Endodermal cell (in vitro differentiated cells): ENCODE results near the gene KCND2. TPM values are rescaled to one million over a fixed set of nuclear protein-coding genes. Genes with fewer than 3 reads are reported as not detected.

Experiments used
- DNase-seq: peaks from one replicate; pipeline ENCODE4 v3.0.0-alpha.2; 2017
- H3K27ac ChIP-seq: 2 replicates; pipeline ENCODE4 v1.5.1; 2013; ENCODE audit warnings: mild to moderate bottlenecking, low read depth, low read length, moderate library complexity
- H3K27me3 ChIP-seq: 2 replicates; pipeline ENCODE4 v1.6.1; 2013; ENCODE audit warnings: mild to moderate bottlenecking, low read length, moderate library complexity; ENCODE audit not compliant: insufficient read depth, control insufficient read depth, poor library complexity, severe bottlenecking
- H3K36me3 ChIP-seq: 2 replicates; pipeline ENCODE4 v1.7.0; 2013; ENCODE audit warnings: mild to moderate bottlenecking, low read length, moderate library complexity; ENCODE audit not compliant: control insufficient read depth, insufficient read depth
- H3K4me1 ChIP-seq: one replicate; pipeline ENCODE4 v1.7.0; 2013; ENCODE audit warnings: low read length; ENCODE audit not compliant: control insufficient read depth, insufficient read depth
- H3K4me3 ChIP-seq: 2 replicates; pipeline ENCODE4 v1.5.1; 2013; ENCODE audit warnings: mild to moderate bottlenecking, low read length, moderate library complexity
- H3K9ac ChIP-seq: 2 replicates; pipeline ENCODE4 v1.6.1; 2013; ENCODE audit warnings: mild to moderate bottlenecking, low read length, moderate library complexity; ENCODE audit not compliant: poor library complexity, severe bottlenecking; ENCODE audit errors: extremely low read depth
- H3K9me3 ChIP-seq: 2 replicates; pipeline ENCODE4 v1.6.1; 2013; ENCODE audit warnings: mild to moderate bottlenecking, low read length, moderate library complexity; ENCODE audit not compliant: control insufficient read depth
- H3K27ac Mint-ChIP-seq: 2 replicates; pipeline ENCODE4 v1.8.0; 2020; ENCODE audit warnings: mixed read lengths
- H3K27me3 Mint-ChIP-seq: 2 replicates; pipeline ENCODE4 v1.8.0; 2021; ENCODE audit warnings: mild to moderate bottlenecking, mixed read lengths; ENCODE audit not compliant: insufficient read depth
- H3K36me3 Mint-ChIP-seq: 2 replicates; pipeline ENCODE4 v1.8.0; 2020; ENCODE audit warnings: low read depth, mixed read lengths
- H3K4me1 Mint-ChIP-seq: 2 replicates; pipeline ENCODE4 v1.8.0; 2020; ENCODE audit warnings: mixed read lengths
- H3K4me3 Mint-ChIP-seq: 2 replicates; pipeline ENCODE4 v1.8.0; 2020; ENCODE audit warnings: mild to moderate bottlenecking, moderate library complexity, mixed read lengths
- H3K9me3 Mint-ChIP-seq: 2 replicates; pipeline ENCODE4 v1.8.0; 2020; ENCODE audit warnings: mild to moderate bottlenecking, mixed read lengths
- WGBS, 2 experiments: methylation state at CpG; one replicate each; pipeline versions ENCODE4 v1.1.5 to v1.1.7; 2013; ENCODE audit warnings: missing lambda C conversion rate in 2 of 2, mixed read lengths in 1 of 2; ENCODE audit not compliant: insufficient coverage in 1 of 2, insufficient read length in 1 of 2; 5-methylcytosine and 5-hydroxymethylcytosine counted together
- total RNA-seq, 2 donors: library from RNA; stranded (reverse); fragmentation: NEBNext Ultra II Directional in 1 of 2; extraction: Animal tissue kit (Norgen Biotek cat#: 25700) in 1 of 2; gene quantifications; 2 replicates in 1 of 2; 3 replicates in 1 of 2; pipeline ENCODE4 v1.2.1, GENCODE V29; 2021
- TF ChIP-seq, protein P1 (sequence below): fragments of 200-600 bp; sonication (generic); conservative IDR thresholded peaks from 2 replicates; pipeline ENCODE4 v1.5.0; 2021; ENCODE audit warnings: antibody characterized with exemption, mild to moderate bottlenecking

Gene KCND2
- total RNA-seq, 2 donors from 2014 or later = 0.71 to 4.6 TPM

- no peak overlapping the region for H3K4me3 Mint-ChIP-seq
- H3K4me1 Mint-ChIP-seq = no peaks in the 10 kb centered on the region
- H3K4me1 ChIP-seq = no peaks in the 10 kb centered on the region
- H3K27ac ChIP-seq = no peak overlapping the region
- DNase-seq = no peak
- H3K9ac ChIP-seq = no peak overlapping the region
- no peaks in the 10 kb centered on the region for H3K36me3 ChIP-seq
- H3K4me3 ChIP-seq = no peak overlapping the region
- H3K9me3 Mint-ChIP-seq = no peaks in the 10 kb centered on the region
- H3K27me3 Mint-ChIP-seq = no peaks in the 10 kb centered on the region
- no peak overlapping the region for H3K27ac Mint-ChIP-seq
- H3K27me3 ChIP-seq = no peaks in the 10 kb centered on the region
- WGBS, 2 experiments = 90 to 93% methylated on average over 2 of the region's 3 CpGs
- no peaks in the 10 kb centered on the region for H3K9me3 ChIP-seq
- TF ChIP-seq, protein P1, sequence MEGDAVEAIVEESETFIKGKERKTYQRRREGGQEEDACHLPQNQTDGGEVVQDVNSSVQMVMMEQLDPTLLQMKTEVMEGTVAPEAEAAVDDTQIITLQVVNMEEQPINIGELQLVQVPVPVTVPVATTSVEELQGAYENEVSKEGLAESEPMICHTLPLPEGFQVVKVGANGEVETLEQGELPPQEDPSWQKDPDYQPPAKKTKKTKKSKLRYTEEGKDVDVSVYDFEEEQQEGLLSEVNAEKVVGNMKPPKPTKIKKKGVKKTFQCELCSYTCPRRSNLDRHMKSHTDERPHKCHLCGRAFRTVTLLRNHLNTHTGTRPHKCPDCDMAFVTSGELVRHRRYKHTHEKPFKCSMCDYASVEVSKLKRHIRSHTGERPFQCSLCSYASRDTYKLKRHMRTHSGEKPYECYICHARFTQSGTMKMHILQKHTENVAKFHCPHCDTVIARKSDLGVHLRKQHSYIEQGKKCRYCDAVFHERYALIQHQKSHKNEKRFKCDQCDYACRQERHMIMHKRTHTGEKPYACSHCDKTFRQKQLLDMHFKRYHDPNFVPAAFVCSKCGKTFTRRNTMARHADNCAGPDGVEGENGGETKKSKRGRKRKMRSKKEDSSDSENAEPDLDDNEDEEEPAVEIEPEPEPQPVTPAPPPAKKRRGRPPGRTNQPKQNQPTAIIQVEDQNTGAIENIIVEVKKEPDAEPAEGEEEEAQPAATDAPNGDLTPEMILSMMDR = no peak
- H3K36me3 Mint-ChIP-seq = no peaks in the 10 kb centered on the region
These were observed 195.6 kb downstream of the KCND2 start for GRCh38 chr7:120468611-120469010.

DNA sequence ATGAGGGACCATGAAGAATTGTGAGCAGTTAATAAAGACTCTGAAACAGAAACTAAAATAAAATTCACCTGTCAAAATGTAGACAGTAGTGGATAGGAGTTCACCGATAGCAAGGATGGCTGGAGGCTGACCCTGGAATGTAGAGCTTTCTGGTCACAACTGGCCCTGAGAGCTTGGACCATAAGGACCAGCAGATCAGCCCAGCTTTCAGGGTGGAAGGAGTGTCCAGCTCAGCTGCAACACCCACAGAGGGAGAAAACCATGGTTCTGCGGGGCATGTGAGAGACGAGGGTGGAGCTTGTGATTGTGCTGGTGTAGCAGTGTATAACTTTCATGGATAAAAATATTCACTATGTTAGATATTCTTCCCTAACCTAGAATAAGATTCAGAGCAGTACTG lies 199.9 kb downstream of the KCND2 start:
- no peaks in the 10 kb centered on the region for H3K9me3 Mint-ChIP-seq
- Histone ChIP-seq H3K36me3 (no peaks in the 10 kb centered on the region), H3K27ac (no peak overlapping the region), H3K9ac (no peak overlapping the region), H3K4me1 (no peaks in the 10 kb centered on the region), H3K4me3 (no peak overlapping the region), H3K27me3 (no peaks in the 10 kb centered on the region), H3K9me3 (no peaks in the 10 kb centered on the region)
- H3K36me3 Mint-ChIP-seq = no peaks in the 10 kb centered on the region
- H3K27me3 Mint-ChIP-seq = no peaks in the 10 kb centered on the region
- H3K4me1 Mint-ChIP-seq = peaks cover 4% of the 10 kb centered on the region
- WGBS, 2 experiments = 98 to 100% methylated on average over 1 to 2 of the region's 3 CpGs
- H3K4me3 Mint-ChIP-seq = no peak overlapping the region
- TF ChIP-seq, protein P1 = no peak
- H3K27ac Mint-ChIP-seq = no peak overlapping the region
- no peak for DNase-seq

DNA sequence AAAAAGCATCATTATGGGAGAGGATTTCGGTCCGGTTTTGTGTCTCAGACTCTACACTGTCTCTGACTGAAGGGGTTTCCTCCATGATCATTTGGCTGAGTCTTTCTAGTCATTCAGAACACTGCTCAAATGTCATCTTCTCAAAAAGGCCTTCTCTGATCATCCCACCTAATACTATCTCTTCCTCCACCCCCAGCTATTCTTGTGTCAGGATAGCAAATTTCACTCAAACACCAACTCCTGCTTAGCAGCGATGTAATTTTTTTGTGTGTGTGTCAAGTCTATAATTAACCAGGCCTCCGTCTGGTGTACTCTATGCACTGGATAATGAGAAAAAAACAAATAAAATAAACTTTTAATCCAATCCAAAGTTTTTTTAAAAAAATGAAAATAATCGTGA lies 200.4 kb downstream of the KCND2 start:
- no peaks in the 10 kb centered on the region for H3K27me3 Mint-ChIP-seq
- H3K4me3 ChIP-seq = no peak overlapping the region
- no peak overlapping the region for H3K9ac ChIP-seq
- no peak overlapping the region for H3K27ac ChIP-seq
- peaks cover 4% of the 10 kb centered on the region for H3K4me1 Mint-ChIP-seq
- no peaks in the 10 kb centered on the region for H3K4me1 ChIP-seq
- H3K9me3 Mint-ChIP-seq = no peaks in the 10 kb centered on the region
- no peak overlapping the region for H3K27ac Mint-ChIP-seq
- no peak overlapping the region for H3K4me3 Mint-ChIP-seq
- H3K36me3 ChIP-seq = no peaks in the 10 kb centered on the region
- H3K9me3 ChIP-seq = no peaks in the 10 kb centered on the region
- WGBS, 2 experiments = 94 to 95% methylated on average over 2 to 5 of the region's 5 CpGs
- no peak for DNase-seq
- no peaks in the 10 kb centered on the region for H3K27me3 ChIP-seq
- TF ChIP-seq, protein P1 = no peak
- no peaks in the 10 kb centered on the region for H3K36me3 Mint-ChIP-seq
